Renal cortical epithelial cell (primary cell): ENCODE data around the gene CLCN3. TPM values are rescaled to one million over a fixed set of nuclear protein-coding genes. Genes with fewer than 3 reads are reported as not detected.
A peak's percentile ranks its signal among the peaks of the same experiment; 100 is the strongest.
"Not testable (repeated sequence)": the region's sequence is repeated elsewhere in the genome, so short reads cannot be mapped to it uniquely, and the experiment has no call there.

Experiments
- DNase-seq: peaks from one replicate; pipeline ENCODE4 v3.0.0-alpha.2; 2011; ENCODE audit warnings: low read depth
- total RNA-seq: library from RNA; depleted of rRNA; stranded (reverse); fragments of >200 nt; gene quantifications from 2 replicates; pipeline ENCODE4 v1.2.3, GENCODE V29; 2014

CLCN3 gene
- total RNA-seq, 1 donor from 2014 or later, result 141 TPM

GRCh38 chr4:169698331-169698730 lies 78.0 kb downstream of the CLCN3 start:
- no peak for DNase-seq

- no peak for DNase-seq
These were observed 87.7 kb downstream of the CLCN3 start for GRCh38 chr4:169707958-169708643.

GRCh38 chr4:169715826-169716225 lies 95.4 kb downstream of the CLCN3 start:
- no peak for DNase-seq

GRCh38 chr4:169716677-169717076 lies 96.3 kb downstream of the CLCN3 start:
- DNase-seq, result no peak

GRCh38 chr4:169720529-169720928 lies 100.2 kb downstream of the CLCN3 start:
- no peak for DNase-seq

- DNase-seq, result peak; percentile 36
These were observed 103.0 kb downstream of the CLCN3 start for GRCh38 chr4:169723207-169723965.

- peak; percentile 63 for DNase-seq
These were observed 103.9 kb downstream of the CLCN3 start for GRCh38 chr4:169724260-169724659.

GRCh38 chr4:169727616-169728015 lies 107.2 kb downstream of the CLCN3 start:
- DNase-seq, result no peak

GRCh38 chr4:169730564-169730963 lies 110.2 kb downstream of the CLCN3 start:
- DNase-seq, result no peak

GRCh38 chr4:169738604-169739003 lies 118.2 kb downstream of the CLCN3 start:
- DNase-seq, result not testable (repeated sequence)

GRCh38 chr4:169741569-169741968 lies 121.2 kb downstream of the CLCN3 start:
- DNase-seq, result peak; percentile 53

GRCh38 chr4:169744601-169745000 lies 124.2 kb downstream of the CLCN3 start:
- no peak for DNase-seq

- DNase-seq, result peak; percentile 46
These were observed 124.9 kb downstream of the CLCN3 start for GRCh38 chr4:169745291-169745690.

- DNase-seq, result no peak
These were observed 136.7 kb downstream of the CLCN3 start for GRCh38 chr4:169756971-169757574.

- DNase-seq, result peak; percentile 59
These were observed 137.3 kb downstream of the CLCN3 start, which contains the start of gene HPF1 for GRCh38 chr4:169757575-169758184. HPF1 (minus strand) TSS chr4:169757944; CDS start chr4:169757877, 67 bp downstream.

GRCh38 chr4:169758401-169758962 lies 138.1 kb downstream of the CLCN3 start:
- DNase-seq, result no peak

GRCh38 chr4:169761846-169762245 lies 141.5 kb downstream of the CLCN3 start:
- DNase-seq, result no peak

GRCh38 chr4:169765835-169766234 lies 145.5 kb downstream of the CLCN3 start:
- DNase-seq, result peak; percentile 15

- no peak for DNase-seq
These were observed 146.4 kb downstream of the CLCN3 start for GRCh38 chr4:169766741-169767140.

- DNase-seq, result no peak
These were observed 148.0 kb downstream of the CLCN3 start for GRCh38 chr4:169768385-169768784.

- DNase-seq, result no peak
These were observed 150.0 kb downstream of the CLCN3 start for GRCh38 chr4:169770416-169770815.

- DNase-seq, result not testable (repeated sequence)
These were observed 151.2 kb downstream of the CLCN3 start for GRCh38 chr4:169771556-169772080.
